ENCODE results near the gene TECPR1.

The TECPR1 gene

DNA sequence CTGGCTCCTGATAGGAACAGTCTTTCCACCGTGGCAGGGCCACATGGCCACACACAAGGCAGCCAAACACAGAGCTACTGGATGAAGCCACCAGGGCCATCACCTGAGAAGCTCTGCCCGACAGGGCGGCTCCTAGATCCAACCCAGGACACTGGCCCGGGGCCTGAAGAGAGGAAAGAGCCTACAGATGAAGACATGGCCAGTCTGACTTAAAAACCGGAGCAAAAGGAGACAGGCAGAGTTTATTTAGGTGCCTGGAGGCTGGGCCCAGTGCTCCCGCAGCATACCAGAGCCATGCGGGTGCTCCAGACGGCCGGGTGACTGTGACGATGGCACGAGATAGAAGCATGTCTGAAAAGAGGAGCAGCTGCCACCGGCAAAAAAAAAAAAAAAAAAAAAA lies 3.9 kb downstream of the TECPR1 start:
- no peak for DNase-seq

DNA sequence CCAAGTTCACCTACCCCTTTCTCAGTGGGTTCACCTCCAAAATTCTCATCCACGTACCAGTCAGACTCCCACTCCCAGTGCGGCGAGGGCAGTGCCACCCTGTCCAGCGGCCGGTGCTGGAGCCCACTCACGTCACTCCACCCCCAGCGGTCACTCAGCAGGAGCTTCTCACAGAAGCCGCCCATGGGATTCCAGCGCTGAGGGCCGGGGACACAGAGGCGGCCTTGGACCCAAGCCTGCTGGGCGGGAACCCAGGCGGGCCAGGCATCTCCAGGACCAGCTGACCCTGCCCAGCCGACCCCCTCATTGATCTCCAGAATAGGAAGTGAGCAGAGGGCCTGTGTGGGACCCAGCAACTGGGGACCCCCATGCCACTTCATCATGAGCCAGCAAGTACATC lies 7.2 kb downstream of the TECPR1 start:
- no peak for DNase-seq

DNA sequence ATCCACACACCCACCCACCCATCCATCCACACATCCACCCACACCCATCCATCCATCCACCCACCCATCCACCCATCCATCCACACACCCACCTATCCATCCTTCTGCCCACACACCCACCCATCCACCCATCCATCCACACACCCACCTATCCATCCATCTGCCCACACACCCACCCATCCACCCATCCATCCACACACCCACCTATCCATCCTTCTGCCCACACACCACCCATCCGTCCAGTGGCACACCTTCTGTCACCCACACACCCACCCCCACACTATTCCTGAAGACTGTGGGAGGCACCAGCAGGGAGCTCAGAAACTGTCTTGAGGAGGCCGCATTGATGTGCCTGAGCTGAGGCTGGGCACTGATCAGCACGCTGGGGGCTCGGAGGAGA lies 9.1 kb downstream of the TECPR1 start:
- no peak for DNase-seq

DNA sequence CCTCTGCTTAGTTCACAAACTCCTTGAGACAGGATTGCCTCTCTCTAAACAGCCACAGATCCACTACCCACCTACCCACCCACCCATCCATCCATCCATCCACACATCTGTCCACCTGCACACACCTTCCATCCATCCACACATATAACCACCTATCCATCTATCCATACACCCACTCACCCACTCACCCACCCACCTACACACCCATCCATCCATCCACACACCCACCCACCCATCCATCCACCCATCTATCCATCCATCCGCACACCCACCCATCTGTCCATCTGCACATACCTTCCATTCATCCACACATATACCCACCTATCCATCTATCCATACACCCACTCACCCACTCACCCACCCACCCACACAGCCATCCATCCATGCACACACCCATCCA lies 9.7 kb downstream of the TECPR1 start:
- no peak for DNase-seq

DNA sequence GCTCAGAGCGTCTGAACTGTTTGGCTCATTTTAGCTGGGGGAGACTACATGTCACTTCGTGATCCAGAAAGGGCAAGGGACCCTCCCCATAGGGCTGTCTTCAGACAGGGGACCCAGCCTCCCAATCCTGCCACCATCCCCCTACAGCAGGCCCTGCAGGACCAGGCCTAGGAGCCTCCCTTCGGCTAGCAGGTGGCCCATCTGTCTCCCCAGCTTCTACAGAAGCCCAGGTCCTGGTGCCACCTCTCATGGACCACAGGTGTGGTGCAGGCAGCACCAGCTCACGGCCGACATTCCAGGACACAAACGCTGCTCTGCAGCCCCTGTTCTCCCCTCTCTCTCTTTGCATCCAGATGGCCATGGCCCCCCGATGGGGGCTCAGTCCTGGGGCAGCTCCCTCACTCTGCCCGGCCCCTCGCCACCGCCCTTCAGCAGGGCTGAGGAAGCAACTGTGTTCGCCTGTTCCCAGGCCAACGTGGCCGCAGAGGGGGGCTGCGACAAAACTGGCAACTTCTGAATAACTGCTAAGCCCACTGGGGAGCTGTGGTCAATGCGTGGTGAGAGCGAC lies 10.3 kb downstream of the TECPR1 start:
- no peak for DNase-seq

DNA sequence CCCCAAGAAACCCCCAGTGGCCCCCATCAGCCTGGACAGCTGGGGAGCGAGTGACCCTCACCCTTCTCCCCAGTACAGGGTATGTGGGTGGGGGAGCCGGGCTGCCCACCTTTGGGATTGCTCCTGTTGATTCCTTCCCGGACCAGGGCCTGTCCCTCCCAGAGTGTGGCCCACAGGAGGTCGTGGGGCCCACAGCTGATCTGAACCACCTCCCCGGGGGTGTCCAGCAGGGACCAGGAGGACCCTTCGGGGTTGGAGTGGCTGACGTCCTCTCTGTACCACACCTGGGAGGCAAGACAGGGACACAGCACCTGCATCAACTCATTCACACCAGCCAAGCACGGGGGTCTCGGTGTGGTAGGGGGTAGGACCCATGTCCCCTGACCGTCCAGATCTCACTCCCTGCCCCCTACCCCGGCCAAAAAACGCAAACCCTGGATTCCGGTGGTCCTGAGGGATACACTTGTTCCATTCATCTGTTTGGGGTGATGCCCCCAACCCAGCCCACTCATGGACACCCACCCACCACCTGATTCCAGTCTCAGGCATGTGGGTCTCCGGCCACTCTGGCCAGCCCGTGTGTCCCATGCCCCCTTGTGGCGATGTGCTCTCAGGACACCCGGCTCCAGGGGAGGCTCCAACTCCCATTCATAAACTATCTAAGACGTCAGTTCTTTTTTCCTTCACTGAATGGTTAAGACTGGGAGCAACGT lies 10.9 kb downstream of the TECPR1 start:
- no peak for DNase-seq

DNA sequence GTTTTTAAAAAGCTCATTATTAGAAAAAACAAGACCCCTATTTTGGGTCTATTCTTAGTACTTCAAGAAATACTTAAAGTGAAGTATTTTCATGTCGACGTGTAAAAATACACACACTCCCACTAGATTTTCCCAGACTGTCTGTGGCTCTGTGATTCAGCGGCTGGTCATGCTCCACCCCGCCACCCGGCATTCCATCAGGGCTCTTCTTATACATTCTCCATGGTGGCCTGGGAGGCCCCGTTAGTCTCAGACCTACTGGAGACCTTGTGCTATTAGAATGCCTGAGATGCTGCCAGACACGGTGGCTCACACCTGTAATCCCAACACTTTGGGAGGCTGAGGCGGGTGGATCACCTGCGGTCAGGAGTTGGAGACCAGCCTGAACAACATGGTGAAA lies 13.1 kb downstream of the TECPR1 start:
- no peak for DNase-seq

DNA sequence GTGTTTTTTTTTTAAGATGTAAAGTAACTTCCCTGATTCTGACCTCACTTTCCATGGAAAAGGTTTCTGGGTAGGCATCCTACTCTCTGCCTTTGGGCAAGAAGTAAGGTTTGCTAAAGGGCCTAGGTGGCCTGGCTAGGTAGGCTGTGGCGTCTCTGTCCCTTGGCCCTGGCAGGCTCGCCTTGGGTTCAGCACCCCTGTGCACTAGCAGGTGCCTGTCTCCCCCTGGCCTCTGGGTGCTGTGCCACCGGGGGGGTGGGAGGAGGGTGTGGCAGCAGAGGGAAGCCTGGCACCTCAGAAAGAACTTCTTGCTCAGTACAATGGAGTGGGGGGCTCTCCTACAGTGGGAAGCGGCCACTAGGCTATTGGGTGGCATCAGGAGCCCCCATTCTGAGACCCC lies 14.0 kb downstream of the TECPR1 start:
- DNase-seq, result no peak

DNA sequence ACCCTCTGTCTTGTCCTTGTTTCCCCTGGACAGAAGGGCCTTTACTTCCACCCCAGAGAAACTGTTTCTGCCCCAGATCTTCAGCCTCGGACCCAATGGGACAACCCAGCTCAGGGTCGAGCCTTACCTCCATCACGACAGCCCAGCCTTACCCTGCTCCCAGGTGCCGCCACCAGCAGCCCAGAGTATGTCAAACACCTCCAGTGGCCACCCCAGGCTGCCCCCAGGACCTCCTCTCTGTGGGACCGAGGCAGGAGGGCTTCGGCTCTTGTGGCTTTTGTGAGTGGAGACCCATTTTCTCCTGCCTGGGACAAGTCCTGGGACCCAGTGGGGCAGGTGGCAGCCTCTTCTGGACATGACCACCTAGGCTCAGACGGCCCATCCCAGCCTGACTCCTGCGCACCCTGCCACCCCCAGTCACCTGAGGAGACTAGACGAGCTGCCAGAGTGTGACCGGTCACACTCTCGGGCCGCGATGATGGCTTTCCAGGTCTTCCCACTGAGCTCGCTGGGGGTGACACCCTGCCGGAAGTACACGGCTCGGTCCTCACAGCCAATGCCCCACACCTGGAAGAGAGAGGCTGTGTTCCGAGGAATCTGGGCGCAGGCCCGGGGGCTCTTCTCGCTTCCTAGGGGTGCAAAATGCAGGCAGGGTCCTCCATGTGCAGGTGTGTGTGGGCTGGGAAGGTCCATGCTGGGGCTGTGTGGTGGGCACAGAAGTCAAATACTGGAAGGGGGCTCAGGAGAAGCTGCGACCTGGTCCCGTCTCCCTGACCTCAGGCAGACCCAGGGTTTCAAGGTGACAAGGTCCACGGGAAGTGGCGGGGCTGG lies 15.5 kb downstream of the TECPR1 start:
- no peak for DNase-seq

DNA sequence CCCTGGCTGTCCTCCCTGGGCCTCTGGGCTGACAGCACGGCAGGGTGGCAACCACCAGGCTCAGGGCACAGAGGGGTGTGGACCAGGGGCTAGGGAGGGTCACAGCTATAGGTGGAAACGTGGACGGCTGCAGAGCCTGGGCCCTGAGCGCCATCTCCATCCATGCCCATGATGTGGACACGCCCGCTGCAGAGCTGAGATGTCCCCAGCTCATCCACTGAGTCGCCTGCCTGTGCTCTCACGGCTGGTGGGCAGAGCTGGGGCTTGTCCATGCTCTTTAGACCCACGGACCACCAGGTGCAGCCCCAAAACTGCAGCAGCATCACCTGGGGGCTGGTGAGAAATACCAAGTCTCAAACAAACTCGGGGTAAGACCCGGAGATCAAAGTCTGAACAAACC lies 16.1 kb downstream of the TECPR1 start:
- no peak for DNase-seq

DNA sequence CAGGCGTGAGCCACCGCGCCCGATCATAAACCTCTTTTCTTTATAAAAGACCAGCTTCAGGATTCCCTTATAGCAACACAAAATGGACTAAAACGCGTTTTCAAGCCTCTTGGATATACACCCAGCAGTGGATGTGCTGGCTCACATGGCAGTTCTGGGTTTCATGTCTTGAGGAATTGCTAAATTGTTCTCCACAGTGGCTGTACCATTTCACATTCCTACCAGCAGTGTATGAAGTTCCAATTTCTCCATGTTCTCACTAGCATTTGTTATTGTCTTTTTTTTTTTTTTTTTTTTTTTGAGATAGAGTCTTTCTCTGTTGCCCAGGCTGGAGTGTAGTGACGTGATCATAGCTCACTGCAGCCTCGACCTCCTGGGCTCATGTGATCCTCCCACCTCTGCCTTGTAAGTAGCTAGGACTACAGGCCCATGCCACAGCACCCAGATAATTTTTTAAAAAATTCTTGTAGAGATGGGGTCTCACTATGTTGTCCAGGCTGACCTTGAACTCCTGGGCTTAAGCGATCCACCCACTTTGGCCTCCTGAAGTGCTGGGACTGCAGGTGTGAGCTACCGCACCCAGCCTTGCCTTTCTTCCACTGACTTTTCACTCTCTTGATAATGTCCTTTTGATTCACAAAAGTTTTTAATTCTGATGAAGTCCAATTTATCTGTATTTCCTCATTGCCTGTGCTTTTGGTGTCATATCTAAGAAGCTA lies 17.4 kb downstream of the TECPR1 start:
- DNase-seq, result no peak

DNA sequence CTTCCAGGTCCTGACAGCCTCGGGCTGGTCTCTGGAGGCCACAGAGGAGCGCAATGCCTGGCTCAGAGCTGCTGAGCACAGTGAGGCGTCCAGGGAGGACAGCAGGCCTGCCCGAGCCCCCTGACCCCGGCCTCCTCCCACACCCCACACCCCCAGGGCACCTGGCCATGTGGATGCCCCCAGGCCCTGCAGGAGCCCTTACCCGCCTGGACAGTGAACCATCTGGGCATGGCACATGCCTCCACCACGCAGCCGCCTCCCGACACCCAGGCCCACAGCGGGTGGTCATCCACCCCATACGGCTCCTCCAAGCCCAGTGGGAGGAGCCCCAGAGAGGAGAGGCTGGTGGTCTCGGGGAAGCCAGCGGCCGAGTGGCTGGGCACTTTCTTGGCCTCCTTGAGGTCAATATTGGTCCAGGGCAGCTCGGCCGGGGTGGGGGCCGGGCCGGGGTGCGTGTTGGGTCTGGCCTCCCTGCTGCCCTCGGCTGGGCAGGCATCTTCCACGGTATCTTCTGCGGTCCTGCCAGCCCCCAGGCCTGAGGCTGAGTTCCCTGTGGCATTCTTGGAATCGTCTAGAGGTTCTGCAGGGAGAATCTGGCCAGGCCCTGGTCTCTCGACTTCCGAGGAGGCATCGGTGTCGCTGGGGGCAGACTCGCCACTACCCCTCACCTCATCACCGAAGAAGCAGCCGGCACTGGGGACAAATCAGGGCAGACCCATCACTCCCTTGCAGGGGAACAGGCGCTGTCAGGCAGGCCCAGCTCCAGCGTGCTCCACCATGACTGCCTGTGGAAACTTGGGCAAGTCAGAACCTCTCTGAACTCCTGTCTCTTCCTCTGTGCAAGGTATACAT lies 18.6 kb downstream of the TECPR1 start:
- no peak for DNase-seq

DNA sequence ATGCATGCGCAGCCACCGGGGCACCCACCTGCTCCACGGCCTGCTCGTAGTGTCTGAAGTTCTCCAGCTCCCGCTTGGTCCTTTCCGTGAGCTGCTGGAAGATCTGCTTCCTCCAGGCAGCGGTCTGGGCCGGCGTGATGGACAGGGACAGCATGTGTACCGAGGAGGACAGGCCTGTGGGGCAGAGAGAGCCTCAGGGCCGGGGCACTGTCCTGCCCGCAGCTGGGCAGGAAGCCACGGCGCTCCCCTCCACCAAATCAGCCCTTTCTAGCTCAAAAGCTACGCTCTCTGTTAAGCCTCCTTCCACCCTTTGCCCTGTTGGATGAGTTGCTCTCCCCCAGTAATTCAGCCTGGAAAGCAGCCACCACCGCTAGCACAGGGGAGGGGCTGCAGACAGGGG lies 19.2 kb downstream of the TECPR1 start:
- DNase-seq, result no peak

DNA sequence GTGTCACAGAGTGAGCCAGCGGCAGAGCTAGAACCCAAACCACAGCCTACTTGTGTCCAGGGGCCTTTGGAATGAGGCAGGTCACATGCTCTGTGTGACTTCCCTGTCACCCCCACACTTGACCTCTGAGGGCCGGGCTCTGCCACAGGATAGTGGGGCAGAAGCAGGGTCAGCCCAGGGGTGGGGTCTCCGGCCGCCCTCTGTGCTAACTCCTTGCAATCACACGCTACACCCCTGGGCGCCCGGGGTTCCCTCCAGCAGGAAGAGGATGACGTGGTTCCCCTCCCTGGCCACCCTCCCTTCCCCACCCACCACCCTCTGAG lies 19.8 kb downstream of the TECPR1 start:
- no peak for DNase-seq

DNA sequence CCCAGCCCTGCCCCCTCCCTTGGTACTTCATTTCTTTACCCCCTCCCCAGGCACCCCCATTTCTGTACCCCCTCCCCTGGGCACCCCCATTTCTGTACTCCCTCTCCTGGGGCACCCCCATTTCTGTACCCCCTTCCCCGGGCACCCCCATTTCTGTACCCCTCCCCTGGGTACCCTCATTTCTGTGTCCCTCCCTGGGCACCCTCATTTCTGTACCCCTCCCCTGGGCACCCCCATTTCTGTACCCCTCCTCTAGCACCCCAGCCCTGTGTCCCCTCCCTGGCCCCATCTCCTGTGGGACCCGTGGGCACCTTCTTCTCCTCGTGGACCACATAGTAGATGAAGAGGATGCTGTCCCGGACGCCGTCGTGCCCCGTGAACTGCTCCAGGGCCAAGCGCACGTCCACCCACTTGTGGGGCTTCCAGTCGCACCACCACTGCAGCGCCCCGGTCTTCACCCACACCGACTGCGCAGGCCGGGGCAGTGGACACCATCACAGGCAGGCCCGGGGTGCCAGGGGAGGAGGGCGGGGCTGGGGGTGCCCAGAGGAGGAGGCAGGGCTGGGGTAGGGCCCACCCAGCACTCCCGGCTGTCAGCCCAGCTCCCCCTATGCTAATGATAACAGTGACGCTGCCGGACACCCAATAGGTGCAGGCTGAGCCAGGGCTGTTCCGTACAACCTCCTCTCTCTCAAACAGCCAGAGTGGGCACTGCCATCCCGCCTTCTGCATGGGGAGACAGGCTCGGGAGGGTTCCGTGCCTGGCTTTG lies 20.4 kb downstream of the TECPR1 start:
- DNase-seq, result no peak

DNA sequence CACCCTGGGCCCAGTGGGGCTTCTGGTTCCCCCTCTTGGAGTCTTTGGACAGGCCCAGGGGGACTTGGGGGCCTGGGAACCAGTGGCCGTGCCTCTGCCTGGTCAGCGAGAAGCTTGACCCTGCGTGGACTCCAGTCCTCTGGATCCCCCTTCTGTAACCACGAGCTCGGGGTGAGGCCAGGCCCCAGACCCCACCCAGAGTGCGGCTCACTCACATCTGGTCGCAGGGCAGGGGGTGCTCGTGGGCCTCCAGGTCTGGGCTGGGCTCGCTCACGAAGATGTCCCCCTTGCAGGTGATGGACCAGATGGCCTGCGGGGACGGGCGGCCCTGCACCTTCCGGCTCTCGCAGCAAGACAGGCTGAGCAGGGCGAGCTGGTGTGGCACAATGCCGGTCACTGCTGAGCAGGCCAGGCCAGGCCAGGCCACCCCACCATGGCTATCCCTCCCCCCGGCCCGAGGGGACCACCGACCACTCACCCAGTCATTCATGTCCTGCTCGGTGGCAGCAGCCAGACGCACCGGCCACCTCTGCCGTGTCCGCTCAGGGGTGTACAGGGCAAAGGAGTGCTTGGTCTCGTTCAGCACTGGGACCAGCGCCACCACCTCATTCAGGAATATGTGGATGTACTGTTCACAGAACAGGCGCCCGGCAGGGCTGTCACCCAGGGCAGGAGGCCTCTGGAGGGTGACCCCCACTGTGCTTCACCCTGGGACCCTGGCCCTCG lies 21.1 kb downstream of the TECPR1 start:
- DNase-seq, result no peak

DNA sequence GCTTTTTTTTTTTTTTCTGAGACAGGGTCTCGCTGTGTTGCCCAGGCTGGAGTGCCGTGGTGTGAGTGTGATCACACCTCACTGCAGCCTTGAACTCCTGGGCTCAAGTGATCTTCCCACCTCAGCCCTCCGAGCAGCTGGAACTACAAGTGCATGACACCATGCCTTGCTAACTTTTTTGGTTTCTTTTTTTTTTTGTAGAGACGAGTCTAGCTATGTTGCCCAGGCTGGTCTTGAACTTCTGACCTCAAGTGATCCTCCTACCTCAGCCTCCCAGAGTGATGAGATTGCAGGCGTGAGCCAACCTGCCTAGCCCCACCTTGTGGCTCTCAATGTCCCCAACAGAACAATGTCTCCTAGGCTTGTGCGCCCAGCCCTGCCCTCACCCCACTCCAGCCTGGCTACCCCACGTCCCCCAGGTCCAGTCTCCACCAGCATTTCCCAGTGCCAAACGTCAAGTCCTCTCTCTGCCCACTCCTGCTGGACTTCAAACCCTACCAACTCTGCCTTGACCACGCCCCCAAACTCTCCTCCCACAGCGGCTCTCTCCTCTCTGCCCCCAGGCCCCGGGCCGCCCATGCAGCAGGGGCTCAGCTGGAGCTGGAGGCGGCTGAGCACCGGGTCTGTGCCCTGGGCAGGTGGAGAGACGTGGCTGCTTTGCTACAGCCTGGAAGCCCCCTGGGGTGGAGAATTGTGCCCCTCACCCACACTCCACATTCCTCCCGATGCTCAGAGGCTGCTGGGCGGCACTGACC lies 21.9 kb downstream of the TECPR1 start:
- DNase-seq, result no peak

DNA sequence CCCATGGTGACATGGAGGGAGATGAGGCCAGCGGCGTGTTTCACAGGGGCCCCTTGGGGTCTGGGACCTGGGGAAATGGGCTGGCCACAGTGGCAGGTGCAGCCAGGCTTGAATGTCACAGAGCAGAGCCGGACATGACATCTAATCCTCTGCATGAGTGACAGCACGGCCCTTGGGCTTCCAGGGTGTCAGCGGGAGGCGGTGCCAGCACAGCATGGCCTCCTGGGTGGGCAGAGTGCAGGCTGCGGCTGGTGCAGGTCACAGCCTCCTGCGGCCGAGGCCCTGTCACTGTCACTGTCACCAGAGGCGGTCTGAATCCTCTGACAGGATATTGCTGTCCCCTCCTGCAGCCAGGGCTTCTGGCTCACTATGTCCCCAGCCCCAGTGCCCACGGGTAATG lies 22.6 kb downstream of the TECPR1 start:
- no peak for DNase-seq

DNA sequence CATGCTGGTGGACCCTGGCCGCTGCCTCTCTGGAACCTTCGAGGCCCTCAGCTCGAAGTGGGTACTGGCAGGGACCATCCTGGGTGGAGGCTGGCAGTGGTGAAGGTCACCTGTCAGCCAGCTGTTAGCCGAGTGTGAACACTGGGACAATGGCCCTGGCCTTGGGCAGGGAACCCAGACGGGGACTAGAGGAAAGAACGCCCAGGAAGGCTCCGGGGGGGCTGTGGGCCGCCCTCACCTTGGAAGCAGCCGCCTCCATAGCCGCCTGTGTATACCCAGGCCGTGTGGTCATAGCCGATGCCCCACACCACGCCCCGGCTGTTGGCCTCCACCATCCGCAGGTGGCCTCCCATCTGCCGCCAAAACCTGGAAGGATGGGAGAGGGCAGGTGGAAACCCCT lies 23.2 kb downstream of the TECPR1 start:
- no peak for DNase-seq

DNA sequence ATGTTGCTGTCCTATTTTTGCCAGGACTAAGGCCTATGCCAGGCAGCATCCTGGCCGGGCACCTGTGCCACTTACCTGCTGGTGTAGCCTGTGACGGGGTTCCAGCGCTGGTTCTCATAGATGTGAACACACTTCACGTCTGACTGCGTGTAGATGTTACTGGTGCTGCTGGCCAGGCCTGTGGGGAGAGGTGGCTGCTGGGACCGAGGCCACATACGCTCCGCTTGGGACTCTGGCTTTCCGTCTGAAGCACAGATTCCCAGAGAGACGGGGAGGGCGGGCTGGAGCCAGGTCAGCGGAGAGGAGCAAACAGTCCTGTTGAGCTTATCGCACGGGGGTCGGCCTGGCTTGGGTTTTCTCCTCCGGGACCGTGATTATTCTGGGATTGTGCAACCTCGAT lies 24.1 kb downstream of the TECPR1 start:
- no peak for DNase-seq
